ENCODE data around the gene CACNA2D3. TPM values are rescaled to one million over a fixed set of nuclear protein-coding genes. Genes with fewer than 3 reads are reported as not detected.

The CACNA2D3 gene
- total RNA-seq, 1 donor from 2014 or later = 0.29 TPM

- no peak overlapping the region for H3K27ac Mint-ChIP-seq
Observed at GRCh38 chr3:54793171-54793570, 670.8 kb downstream of the CACNA2D3 start.

GRCh38 chr3:54797111-54797510 is 674.8 kb downstream of the CACNA2D3 start:
- Mint-ChIP-seq H3K36me3 (ENCODE audit: insufficient read depth) (no peaks in the 10 kb centered on the region), H3K27me3 (peaks cover 5% of the 10 kb centered on the region), H3K4me1 (ENCODE audit: low read depth) (peaks cover 3% of the 10 kb centered on the region), H3K27ac (no peak overlapping the region), H3K9me3 (ENCODE audit: low read depth) (peaks cover 10% of the 10 kb centered on the region), H3K4me3 (ENCODE audit: low read depth) (no peak overlapping the region)
- no peak for DNase-seq (ENCODE audit: low spot score, unreplicated experiment)
- TF ChIP-seq CTCF (IDR thresholded peaks at IDR 0.05; ENCODE audit: unreplicated experiment) = no peak

More at GRCh38 chr3:54793171-54793570, 670.8 kb downstream of the CACNA2D3 start:
- H3K27me3 Mint-ChIP-seq = no peaks in the 10 kb centered on the region
- no peak for DNase-seq (ENCODE audit: low spot score, unreplicated experiment)
- TF ChIP-seq CTCF (IDR thresholded peaks at IDR 0.05; ENCODE audit: unreplicated experiment) = no peak
- H3K36me3 Mint-ChIP-seq (ENCODE audit: insufficient read depth) = no peaks in the 10 kb centered on the region
- peaks cover 2% of the 10 kb centered on the region for H3K4me1 Mint-ChIP-seq (ENCODE audit: low read depth)
- no peak overlapping the region for H3K4me3 Mint-ChIP-seq (ENCODE audit: low read depth)
- H3K9me3 Mint-ChIP-seq (ENCODE audit: low read depth) = peaks cover 7% of the 10 kb centered on the region

GRCh38 chr3:54800478-54800877 is 678.1 kb downstream of the CACNA2D3 start:
- H3K4me3 Mint-ChIP-seq (ENCODE audit: low read depth) = no peak overlapping the region
- H3K27me3 Mint-ChIP-seq = peaks cover 5% of the 10 kb centered on the region
- TF ChIP-seq CTCF (IDR thresholded peaks at IDR 0.05; ENCODE audit: unreplicated experiment) = no peak
- DNase-seq (ENCODE audit: low spot score, unreplicated experiment) = no peak
- H3K36me3 Mint-ChIP-seq (ENCODE audit: insufficient read depth) = no peaks in the 10 kb centered on the region
- peaks cover 9% of the 10 kb centered on the region for H3K9me3 Mint-ChIP-seq (ENCODE audit: low read depth)
- no peak overlapping the region for H3K27ac Mint-ChIP-seq
- H3K4me1 Mint-ChIP-seq (ENCODE audit: low read depth) = peaks cover 2% of the 10 kb centered on the region

DNA sequence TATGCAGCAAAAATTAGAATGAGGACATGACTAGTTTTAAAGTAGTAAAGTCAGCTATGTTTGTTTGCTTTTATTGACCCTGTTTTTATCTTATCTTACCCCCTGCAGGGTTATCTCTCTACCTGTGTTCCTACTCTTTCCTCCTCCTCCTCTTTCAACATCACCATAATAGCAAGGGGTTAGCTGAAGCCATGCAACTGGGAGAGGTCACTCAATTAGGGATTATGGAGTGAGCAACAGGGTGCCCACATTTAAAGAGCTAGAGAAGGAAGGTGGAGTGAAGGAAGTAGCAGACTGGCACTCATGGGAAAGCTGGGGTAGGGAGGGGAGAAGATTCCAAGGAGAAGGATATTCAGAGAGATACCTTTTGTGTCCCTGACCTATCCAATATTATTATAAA is 679.6 kb downstream of the CACNA2D3 start:
- DNase-seq (ENCODE audit: low spot score, unreplicated experiment) = no peak
- Mint-ChIP-seq H3K27me3 (peaks cover 5% of the 10 kb centered on the region), H3K27ac (no peak overlapping the region), H3K36me3 (ENCODE audit: insufficient read depth) (no peaks in the 10 kb centered on the region), H3K9me3 (ENCODE audit: low read depth) (peaks cover 12% of the 10 kb centered on the region), H3K4me1 (ENCODE audit: low read depth) (peaks cover 2% of the 10 kb centered on the region), H3K4me3 (ENCODE audit: low read depth) (no peak overlapping the region)
- TF ChIP-seq CTCF (IDR thresholded peaks at IDR 0.05; ENCODE audit: unreplicated experiment) = no peak

DNA sequence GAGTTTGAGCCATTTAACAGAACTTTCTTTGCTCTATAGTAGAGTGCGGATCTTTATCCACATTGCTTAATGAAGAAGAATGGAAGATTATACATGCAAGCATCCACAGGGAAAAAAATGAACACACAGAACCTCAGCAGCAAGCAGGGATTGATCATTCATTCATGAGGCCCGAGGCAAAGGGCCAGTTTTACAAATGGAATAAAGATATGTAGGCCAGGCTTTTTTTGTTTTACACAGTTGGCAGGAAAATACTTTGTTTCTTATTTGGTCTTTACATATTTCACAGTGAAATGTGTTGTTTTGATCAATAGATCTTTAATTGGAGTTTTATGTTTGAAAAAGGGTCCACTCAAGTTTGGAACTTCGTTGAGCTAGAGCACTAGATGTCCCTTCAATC is 688.0 kb downstream of the CACNA2D3 start:
- Mint-ChIP-seq H3K4me1 (ENCODE audit: low read depth) (no peaks in the 10 kb centered on the region), H3K27ac (no peak overlapping the region), H3K4me3 (ENCODE audit: low read depth) (no peak overlapping the region), H3K36me3 (ENCODE audit: insufficient read depth) (no peaks in the 10 kb centered on the region), H3K9me3 (ENCODE audit: low read depth) (peaks cover 8% of the 10 kb centered on the region), H3K27me3 (peaks cover 4% of the 10 kb centered on the region)
- no peak for DNase-seq (ENCODE audit: low spot score, unreplicated experiment)
- TF ChIP-seq CTCF (IDR thresholded peaks at IDR 0.05; ENCODE audit: unreplicated experiment) = no peak
